Measurements from ENCODE around the gene PTPRN2. TPM values are rescaled to one million over a fixed set of nuclear protein-coding genes. Genes with fewer than 3 reads are reported as not detected.

Gene PTPRN2
- total RNA-seq, 1 experiment from 2014 or later: 1.1 TPM

GRCh38 chr7:157605638-157606037 lies 982.0 kb downstream of the PTPRN2 start:
- no peaks in the 10 kb centered on the region for H3K4me1 ChIP-seq (ENCODE audit: control insufficient read depth, insufficient read depth, low read length)
- in situ Hi-C loops (cut with HindIII; ENCODE audit: low pct_unique_long_range_greater_than_20kb, low sequenced_read_pairs): no loop called here
- ChIA-PET POLR2A (no interaction called here), CTCF (interaction anchor here (0.5 kb wide), 1 partner anchor 823 kb away, joined by 3 read pairs; no protein-coding TSS in a partner anchor)
- H3K27ac ChIP-seq (ENCODE audit: low read length): no peak overlapping the region
- ATAC-seq: 0 out of 2 replicates have a peak, but pooled peaks have one; percentile 20
- TF ChIP-seq SIN3A (IDR thresholded peaks at IDR 0.05; ENCODE audit: borderline replicate concordance, insufficient read depth, low read depth, low read length): no peak
- no peak for TF ChIP-seq CTCF (IDR thresholded peaks at IDR 0.05)
- no peak for TF ChIP-seq POLR2AphosphoS5 (IDR thresholded peaks at IDR 0.05; ENCODE audit: low read depth, low read length)
- TF ChIP-seq TCF7L2 (IDR thresholded peaks at IDR 0.05; ENCODE audit: low read depth, low read length): no peak
- TF ChIP-seq REST (IDR thresholded peaks at IDR 0.05; ENCODE audit: insufficient read depth in 1 of 2, low read depth in 2 of 2, low read length in 1 of 2): no peak
- no peaks in the 10 kb centered on the region for H3K27me3 ChIP-seq (ENCODE audit: control insufficient read depth, insufficient read depth, low read length)
- no TSS peak for BruUV-seq (replicated peaks)
- intact Hi-C loops (cut with micrococcal nuclease; ENCODE audit: unreplicated experiment): no loop called here
- no peak overlapping the region for H3K4me3 ChIP-seq (ENCODE audit: low read depth in 2 of 2, low read length in 2 of 2)
- H3K9me3 ChIP-seq (ENCODE audit: control insufficient read depth, insufficient read depth, low read depth, low read length): no peaks in the 10 kb centered on the region
- H3K36me3 ChIP-seq (ENCODE audit: control insufficient read depth, insufficient read depth, low read length): no peaks in the 10 kb centered on the region
- DNase-seq (ENCODE audit: low read depth, low spot score): no peak

- Histone ChIP-seq H3K36me3 (ENCODE audit: control insufficient read depth, insufficient read depth, low read length) (no peaks in the 10 kb centered on the region), H3K27me3 (ENCODE audit: control insufficient read depth, insufficient read depth, low read length) (no peaks in the 10 kb centered on the region), H3K4me3 (ENCODE audit: low read depth in 2 of 2, low read length in 2 of 2) (no peak overlapping the region), H3K4me1 (ENCODE audit: control insufficient read depth, insufficient read depth, low read length) (no peaks in the 10 kb centered on the region), H3K9me3 (ENCODE audit: control insufficient read depth, insufficient read depth, low read depth, low read length) (no peaks in the 10 kb centered on the region), H3K27ac (ENCODE audit: low read length) (no peak overlapping the region)
- no peak for TF ChIP-seq SIN3A (IDR thresholded peaks at IDR 0.05; ENCODE audit: borderline replicate concordance, insufficient read depth, low read depth, low read length)
- TF ChIP-seq REST (IDR thresholded peaks at IDR 0.05; ENCODE audit: insufficient read depth in 1 of 2, low read depth in 2 of 2, low read length in 1 of 2): no peak
- DNase-seq (ENCODE audit: low read depth, low spot score) (no peak), ATAC-seq (no peak)
- BruUV-seq (replicated peaks): no TSS peak
- ChIA-PET CTCF (no interaction called here), POLR2A (no interaction called here)
- in situ Hi-C loops (cut with HindIII; ENCODE audit: low pct_unique_long_range_greater_than_20kb, low sequenced_read_pairs) (no loop called here), intact Hi-C loops (cut with micrococcal nuclease; ENCODE audit: unreplicated experiment) (no loop called here)
Observed at GRCh38 chr7:157604661-157605381, 982.8 kb downstream of the PTPRN2 start.
